Measurements from ENCODE around the gene ETV6.

Gene ETV6

GRCh38 chr12:11805043-11805442 lies 155.6 kb downstream of the ETV6 start:
- TF ChIP-seq, protein P1, sequence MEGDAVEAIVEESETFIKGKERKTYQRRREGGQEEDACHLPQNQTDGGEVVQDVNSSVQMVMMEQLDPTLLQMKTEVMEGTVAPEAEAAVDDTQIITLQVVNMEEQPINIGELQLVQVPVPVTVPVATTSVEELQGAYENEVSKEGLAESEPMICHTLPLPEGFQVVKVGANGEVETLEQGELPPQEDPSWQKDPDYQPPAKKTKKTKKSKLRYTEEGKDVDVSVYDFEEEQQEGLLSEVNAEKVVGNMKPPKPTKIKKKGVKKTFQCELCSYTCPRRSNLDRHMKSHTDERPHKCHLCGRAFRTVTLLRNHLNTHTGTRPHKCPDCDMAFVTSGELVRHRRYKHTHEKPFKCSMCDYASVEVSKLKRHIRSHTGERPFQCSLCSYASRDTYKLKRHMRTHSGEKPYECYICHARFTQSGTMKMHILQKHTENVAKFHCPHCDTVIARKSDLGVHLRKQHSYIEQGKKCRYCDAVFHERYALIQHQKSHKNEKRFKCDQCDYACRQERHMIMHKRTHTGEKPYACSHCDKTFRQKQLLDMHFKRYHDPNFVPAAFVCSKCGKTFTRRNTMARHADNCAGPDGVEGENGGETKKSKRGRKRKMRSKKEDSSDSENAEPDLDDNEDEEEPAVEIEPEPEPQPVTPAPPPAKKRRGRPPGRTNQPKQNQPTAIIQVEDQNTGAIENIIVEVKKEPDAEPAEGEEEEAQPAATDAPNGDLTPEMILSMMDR (IDR thresholded peaks at IDR 0.05; ENCODE audit: extremely low read depth, insufficient read depth, missing control alignments): no peak
- in situ Hi-C loops (cut with MboI; ENCODE audit: low pct_unique_long_range_greater_than_20kb, low sequenced_read_pairs, unreplicated experiment): no loop called here
- DNase-seq (ENCODE audit: low spot score): no peak

DNA sequence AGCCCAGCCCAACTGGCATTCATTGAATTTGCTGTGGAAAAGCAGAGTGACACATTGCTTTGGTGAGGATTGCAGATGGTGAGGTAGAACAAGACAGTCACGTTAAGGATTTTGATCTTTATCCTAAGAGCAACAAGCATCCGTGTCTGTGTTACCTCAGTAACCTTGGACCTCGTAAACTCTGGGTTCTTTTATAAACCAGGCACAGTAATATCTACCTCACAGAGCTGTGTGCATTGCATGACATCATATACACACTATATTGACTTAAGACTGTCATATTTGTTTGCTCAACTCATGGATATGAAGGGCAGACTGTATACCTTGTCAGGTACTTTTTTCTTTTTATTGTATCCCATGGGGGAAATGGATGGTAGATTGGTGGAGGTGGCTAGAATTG lies 156.2 kb downstream of the ETV6 start:
- DNase-seq (ENCODE audit: low spot score): no peak
- TF ChIP-seq, protein P1 (IDR thresholded peaks at IDR 0.05; ENCODE audit: extremely low read depth, insufficient read depth, missing control alignments): no peak

DNA sequence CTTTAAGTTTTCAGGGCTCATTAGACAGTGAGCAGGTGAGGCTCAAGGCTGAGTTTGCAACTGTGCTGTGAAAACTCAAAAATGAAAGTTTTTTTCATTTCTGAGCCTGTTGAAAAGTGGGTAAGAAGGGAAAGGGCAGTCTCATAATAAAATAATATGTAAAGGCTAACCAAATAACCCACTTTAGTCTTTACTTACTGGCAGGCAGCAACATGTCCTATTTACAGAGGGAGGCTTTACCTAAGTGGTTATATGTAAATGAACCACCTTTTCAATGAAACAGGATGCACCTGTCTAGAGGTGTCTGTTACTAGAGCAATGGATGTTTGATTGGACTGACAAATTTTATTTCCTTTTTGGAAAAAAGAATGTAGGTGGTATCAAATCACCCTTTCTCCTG lies 158.0 kb downstream of the ETV6 start:
- TF ChIP-seq, protein P1 (IDR thresholded peaks at IDR 0.05; ENCODE audit: extremely low read depth, insufficient read depth, missing control alignments): no peak
- in situ Hi-C loops (cut with MboI; ENCODE audit: low pct_unique_long_range_greater_than_20kb, low sequenced_read_pairs, unreplicated experiment): no loop called here
- DNase-seq (ENCODE audit: low spot score): no peak

More for the DNA sequence above, 156.2 kb downstream of the ETV6 start:
- in situ Hi-C loops (cut with MboI; ENCODE audit: low pct_unique_long_range_greater_than_20kb, low sequenced_read_pairs, unreplicated experiment): no loop called here

DNA sequence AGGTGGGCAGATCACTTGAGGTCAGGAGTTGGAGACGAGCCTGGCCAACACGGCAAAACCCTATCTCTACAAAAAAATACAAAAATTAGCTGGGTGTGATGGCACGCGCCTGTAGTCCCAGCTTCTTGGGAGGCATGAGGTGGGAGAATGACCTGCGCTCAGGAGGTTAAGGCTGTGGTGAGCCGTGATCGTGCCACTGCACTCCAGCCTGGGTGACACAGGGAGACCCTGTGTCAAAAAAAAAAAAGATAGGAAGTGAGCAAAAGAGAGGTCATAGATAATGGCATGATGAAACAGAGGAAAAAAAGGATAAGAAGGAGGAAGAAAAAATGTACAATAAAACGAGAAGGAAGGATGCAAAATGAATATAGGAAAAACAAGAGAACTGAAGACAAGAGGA lies 159.5 kb downstream of the ETV6 start:
- no peak for DNase-seq (ENCODE audit: low spot score)
- in situ Hi-C loops (cut with MboI; ENCODE audit: low pct_unique_long_range_greater_than_20kb, low sequenced_read_pairs, unreplicated experiment): no loop called here
- TF ChIP-seq, protein P1 (IDR thresholded peaks at IDR 0.05; ENCODE audit: extremely low read depth, insufficient read depth, missing control alignments): no peak

DNA sequence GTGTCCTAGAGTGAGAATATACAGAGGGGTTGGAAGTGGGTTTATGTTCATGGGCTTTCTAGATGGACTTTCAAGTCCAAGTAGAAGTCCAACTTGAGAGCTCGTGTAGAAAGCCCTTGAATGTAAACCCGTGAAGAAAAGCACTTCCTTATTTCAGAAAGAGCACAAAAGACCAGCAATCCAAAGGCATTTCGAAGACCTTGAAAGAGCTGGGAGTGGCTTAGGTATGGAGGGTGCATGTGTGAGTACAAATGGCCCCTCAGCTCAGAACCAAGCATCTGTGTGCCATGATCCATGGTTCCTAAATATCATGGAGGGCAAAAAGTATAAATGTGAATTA lies 160.7 kb downstream of the ETV6 start:
- DNase-seq (ENCODE audit: low spot score): no peak
- in situ Hi-C loops (cut with MboI; ENCODE audit: low pct_unique_long_range_greater_than_20kb, low sequenced_read_pairs, unreplicated experiment): no loop called here
- TF ChIP-seq, protein P1 (IDR thresholded peaks at IDR 0.05; ENCODE audit: extremely low read depth, insufficient read depth, missing control alignments): no peak

DNA sequence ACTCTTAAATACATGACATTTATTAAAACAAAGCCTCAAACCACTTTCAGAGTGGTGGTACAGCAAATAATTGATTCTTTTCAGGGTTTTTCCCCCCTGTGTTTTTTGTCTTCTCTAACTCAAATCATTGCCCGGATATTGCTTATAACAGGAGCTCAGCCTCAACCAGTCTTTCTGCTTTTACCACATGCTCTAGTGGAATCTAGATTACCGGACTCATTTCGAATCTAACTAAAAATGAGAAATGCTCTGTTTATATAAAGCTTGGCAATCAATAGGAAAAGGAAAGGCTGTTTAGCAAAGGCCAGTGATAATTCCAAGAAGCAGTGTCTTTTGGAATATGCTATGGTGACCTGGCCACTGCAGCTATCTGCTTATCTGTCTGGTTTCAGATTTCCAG lies 161.5 kb downstream of the ETV6 start:
- in situ Hi-C loops (cut with MboI; ENCODE audit: low pct_unique_long_range_greater_than_20kb, low sequenced_read_pairs, unreplicated experiment): no loop called here
- TF ChIP-seq, protein P1 (IDR thresholded peaks at IDR 0.05; ENCODE audit: extremely low read depth, insufficient read depth, missing control alignments): no peak
- DNase-seq (ENCODE audit: low spot score): no peak

DNA sequence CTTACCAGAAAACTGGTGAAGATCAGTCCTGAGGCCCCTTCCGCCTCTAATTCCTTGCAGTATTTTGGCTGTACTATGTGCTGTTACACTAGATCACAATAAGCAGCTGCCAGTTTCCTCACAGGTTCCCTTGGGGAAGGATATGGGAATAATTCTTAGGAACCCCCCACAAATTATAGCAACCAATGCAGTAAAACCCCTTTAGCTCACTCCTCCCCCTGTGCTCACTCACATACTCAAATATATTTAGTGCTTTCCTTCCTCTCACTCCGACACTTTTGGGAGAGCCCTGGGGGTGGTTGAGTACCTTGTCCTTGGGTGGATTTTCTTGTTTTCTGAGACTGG lies 162.7 kb downstream of the ETV6 start:
- no peak for DNase-seq (ENCODE audit: low spot score)
- in situ Hi-C loops (cut with MboI; ENCODE audit: low pct_unique_long_range_greater_than_20kb, low sequenced_read_pairs, unreplicated experiment): no loop called here
- TF ChIP-seq, protein P1 (IDR thresholded peaks at IDR 0.05; ENCODE audit: extremely low read depth, insufficient read depth, missing control alignments): no peak
